ENCODE results near the gene GRIN3B.

- TF ChIP-seq POLR2AphosphoS5 (IDR thresholded peaks at IDR 0.05) (no peak), CTCF (IDR thresholded peaks at IDR 0.05) (no peak)
Observed at GRCh38 chr19:995051-995827, 5.0 kb upstream of the GRIN3B start.

All from sigmoid colon (tissue), 4 donors.